Right atrium auricular region (tissue), 2 donors: ENCODE measurements around the gene ATXN7L3. TPM values are rescaled to one million over a fixed set of nuclear protein-coding genes. Genes with fewer than 3 reads are reported as not detected.

Experiments
- DNase-seq: peaks from one replicate; pipeline ENCODE4 v3.0.0-alpha.2; 2019; ENCODE audit warnings: low spot score
- H3K27ac ChIP-seq, 2 donors: fragments of 200-600 bp; sonication (generic); 1 replicate in 1 of 2; 2 replicates in 1 of 2; pipeline ENCODE4 v1.5.1; 2016 to 2019
- H3K27me3 ChIP-seq, 2 donors: fragments of 200-600 bp; sonication (generic); one replicate each; pipeline versions ENCODE4 v1.5.1 to v1.6.0; 2017 to 2019
- H3K36me3 ChIP-seq: fragments of 200-600 bp; sonication (generic); one replicate; pipeline ENCODE4 v1.5.1; 2016
- H3K4me1 ChIP-seq, 2 donors: fragments of 200-600 bp; sonication (generic); one replicate each; pipeline versions ENCODE4 v1.5.1 to v1.6.0; 2017 to 2019
- H3K4me3 ChIP-seq, 2 donors: fragments of 200-600 bp; sonication (generic); 1 replicate in 1 of 2; 2 replicates in 1 of 2; pipeline ENCODE4 v1.5.1; 2017 to 2019; ENCODE audit warnings: mild to moderate bottlenecking in 1 of 2, moderate library complexity in 1 of 2
- H3K9me3 ChIP-seq, 2 donors: fragments of 200-600 bp; sonication (generic); one replicate each; pipeline ENCODE4 v1.5.1; 2019
- total RNA-seq, 2 donors: library from RNA; depleted of rRNA; stranded (reverse); fragments of >200 nt; gene quantifications; one replicate each; pipeline ENCODE4 v1.1.0, GENCODE V29; 2016
- TF ChIP-seq, protein P1 (sequence below), 2 donors: fragments of 200-600 bp; sonication (generic); IDR thresholded peaks; one replicate each; pipeline ENCODE4 v1.5.1; 2019; ENCODE audit warnings: antibody characterized with exemption in 2 of 2

The ATXN7L3 gene
- total RNA-seq, 2 donors from 2014 or later, result 24.5 to 38.9 TPM

GRCh38 chr17:44236444-44236991 lies 36.8 kb upstream of the ATXN7L3 start:
- H3K4me1 ChIP-seq, result no peaks in the 10 kb centered on the region
- H3K36me3 ChIP-seq, result no peaks in the 10 kb centered on the region
- no peak overlapping the region for H3K27ac ChIP-seq
- H3K4me3 ChIP-seq, result no peak overlapping the region
- H3K9me3 ChIP-seq, result no peaks in the 10 kb centered on the region
- TF ChIP-seq, protein P1, sequence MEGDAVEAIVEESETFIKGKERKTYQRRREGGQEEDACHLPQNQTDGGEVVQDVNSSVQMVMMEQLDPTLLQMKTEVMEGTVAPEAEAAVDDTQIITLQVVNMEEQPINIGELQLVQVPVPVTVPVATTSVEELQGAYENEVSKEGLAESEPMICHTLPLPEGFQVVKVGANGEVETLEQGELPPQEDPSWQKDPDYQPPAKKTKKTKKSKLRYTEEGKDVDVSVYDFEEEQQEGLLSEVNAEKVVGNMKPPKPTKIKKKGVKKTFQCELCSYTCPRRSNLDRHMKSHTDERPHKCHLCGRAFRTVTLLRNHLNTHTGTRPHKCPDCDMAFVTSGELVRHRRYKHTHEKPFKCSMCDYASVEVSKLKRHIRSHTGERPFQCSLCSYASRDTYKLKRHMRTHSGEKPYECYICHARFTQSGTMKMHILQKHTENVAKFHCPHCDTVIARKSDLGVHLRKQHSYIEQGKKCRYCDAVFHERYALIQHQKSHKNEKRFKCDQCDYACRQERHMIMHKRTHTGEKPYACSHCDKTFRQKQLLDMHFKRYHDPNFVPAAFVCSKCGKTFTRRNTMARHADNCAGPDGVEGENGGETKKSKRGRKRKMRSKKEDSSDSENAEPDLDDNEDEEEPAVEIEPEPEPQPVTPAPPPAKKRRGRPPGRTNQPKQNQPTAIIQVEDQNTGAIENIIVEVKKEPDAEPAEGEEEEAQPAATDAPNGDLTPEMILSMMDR (IDR thresholded peaks at IDR 0.05), result no peak
- H3K27me3 ChIP-seq, result no peaks in the 10 kb centered on the region
- no peak for DNase-seq

DNA sequence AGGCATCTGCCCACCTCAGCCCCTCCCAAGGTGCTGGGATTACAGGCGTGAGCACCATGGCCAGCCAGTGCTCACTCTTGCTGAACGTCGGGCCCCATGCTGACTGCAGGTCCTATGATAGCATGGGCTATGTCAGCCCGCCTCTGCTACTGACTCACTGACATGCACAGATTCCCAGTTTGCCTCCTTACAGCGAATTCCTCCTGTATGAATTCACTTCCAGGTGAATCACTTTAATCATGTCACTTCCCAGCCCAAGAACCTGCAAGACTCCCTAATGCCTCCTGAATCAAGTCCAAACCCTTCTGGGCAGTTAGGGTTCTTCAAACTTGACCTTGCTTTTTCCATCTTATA lies 35.9 kb upstream of the ATXN7L3 start:
- Histone ChIP-seq H3K27me3 (no peaks in the 10 kb centered on the region), H3K4me1 (no peaks in the 10 kb centered on the region), H3K9me3 (no peaks in the 10 kb centered on the region), H3K27ac (no peak overlapping the region), H3K36me3 (no peaks in the 10 kb centered on the region), H3K4me3 (no peak overlapping the region)
- no peak for DNase-seq
- TF ChIP-seq, protein P1 (IDR thresholded peaks at IDR 0.05), result no peak

- H3K4me3 ChIP-seq, result no peak overlapping the region
- no peaks in the 10 kb centered on the region for H3K27me3 ChIP-seq
- no peak for DNase-seq
- TF ChIP-seq, protein P1 (IDR thresholded peaks at IDR 0.05), result no peak
- H3K9me3 ChIP-seq, result no peaks in the 10 kb centered on the region
- H3K4me1 ChIP-seq, result no peaks in the 10 kb centered on the region
- no peaks in the 10 kb centered on the region for H3K36me3 ChIP-seq
- no peak overlapping the region for H3K27ac ChIP-seq
Observed at GRCh38 chr17:44233582-44233981, 33.9 kb upstream of the ATXN7L3 start.

GRCh38 chr17:44232061-44232460 lies 32.4 kb upstream of the ATXN7L3 start:
- Histone ChIP-seq H3K27me3 (no peaks in the 10 kb centered on the region), H3K36me3 (no peaks in the 10 kb centered on the region), H3K9me3 (no peaks in the 10 kb centered on the region), H3K27ac (no peak overlapping the region), H3K4me3 (no peak overlapping the region), H3K4me1 (no peaks in the 10 kb centered on the region)
- DNase-seq, result no peak
- TF ChIP-seq, protein P1 (IDR thresholded peaks at IDR 0.05), result no peak

GRCh38 chr17:44230140-44230539 lies 30.5 kb upstream of the ATXN7L3 start:
- Histone ChIP-seq H3K36me3 (no peaks in the 10 kb centered on the region), H3K9me3 (no peaks in the 10 kb centered on the region), H3K4me1 (no peaks in the 10 kb centered on the region), H3K4me3 (no peak overlapping the region), H3K27ac (no peak overlapping the region), H3K27me3 (no peaks in the 10 kb centered on the region)
- TF ChIP-seq, protein P1 (IDR thresholded peaks at IDR 0.05), result no peak
- no peak for DNase-seq

- Histone ChIP-seq H3K36me3 (no peaks in the 10 kb centered on the region), H3K4me1 (no peaks in the 10 kb centered on the region), H3K27ac (no peak overlapping the region), H3K27me3 (no peaks in the 10 kb centered on the region), H3K4me3 (no peak overlapping the region), H3K9me3 (no peaks in the 10 kb centered on the region)
- DNase-seq, result no peak
- TF ChIP-seq, protein P1 (IDR thresholded peaks at IDR 0.05), result no peak
Observed at GRCh38 chr17:44229090-44229489, 29.4 kb upstream of the ATXN7L3 start.
